NCI-H774 (cell line): ENCODE data around the gene INPP4B.
"Not testable (repeated sequence)": the region's sequence is repeated elsewhere in the genome, so short reads cannot be mapped to it uniquely, and the experiment has no call there.

Experiments used
- DNase-seq: peaks from one replicate; lab custom pipeline; 2025; lab: John Stamatoyannopoulos, UW

Gene INPP4B

DNA sequence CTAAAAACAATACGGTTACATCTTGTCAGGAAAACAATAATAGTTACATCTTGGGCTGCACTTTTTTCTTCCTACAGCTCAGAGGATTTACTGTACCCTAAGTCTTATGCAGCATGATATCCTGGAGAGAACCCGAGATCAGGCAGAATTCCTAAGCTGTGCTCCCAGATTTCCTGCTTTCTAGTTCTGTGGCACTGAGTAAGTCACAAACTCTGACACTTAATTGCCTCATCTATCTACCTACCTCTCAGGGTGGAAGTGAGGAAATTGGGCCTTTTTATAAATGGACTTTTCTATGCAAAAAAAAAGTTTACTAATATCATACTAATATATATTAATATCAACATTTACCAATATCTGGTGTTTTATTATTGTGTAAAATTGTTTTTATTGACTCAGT is 438.5 kb downstream of the INPP4B start:
- no peak for DNase-seq

DNA sequence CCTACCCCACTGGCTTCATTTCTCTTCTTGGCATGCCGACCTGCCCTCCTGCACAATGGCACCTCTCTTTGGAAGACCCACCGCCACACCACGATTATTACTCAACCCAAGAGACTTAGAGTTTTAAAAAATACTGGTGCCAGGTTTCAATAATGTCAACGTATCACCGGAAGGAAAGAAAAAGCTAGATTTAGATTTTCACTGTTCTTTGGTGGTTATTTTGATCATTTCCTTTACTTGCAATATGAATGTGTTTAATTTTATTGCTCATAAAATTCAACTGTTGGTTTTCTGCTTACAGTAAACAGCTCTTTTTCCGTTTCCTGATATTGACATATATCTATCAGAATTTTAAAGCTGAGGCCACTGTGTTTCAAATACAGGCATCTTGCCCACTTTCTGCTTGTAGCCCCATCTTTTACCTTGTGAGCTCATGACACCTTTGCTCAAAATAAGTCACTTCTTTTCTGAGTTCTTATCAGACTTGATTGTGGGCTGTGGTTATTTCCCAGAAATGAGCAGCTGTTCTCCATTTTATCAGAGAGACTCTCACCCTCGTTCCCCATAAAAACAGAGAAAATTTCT is 439.1 kb downstream of the INPP4B start:
- DNase-seq: no peak

DNA sequence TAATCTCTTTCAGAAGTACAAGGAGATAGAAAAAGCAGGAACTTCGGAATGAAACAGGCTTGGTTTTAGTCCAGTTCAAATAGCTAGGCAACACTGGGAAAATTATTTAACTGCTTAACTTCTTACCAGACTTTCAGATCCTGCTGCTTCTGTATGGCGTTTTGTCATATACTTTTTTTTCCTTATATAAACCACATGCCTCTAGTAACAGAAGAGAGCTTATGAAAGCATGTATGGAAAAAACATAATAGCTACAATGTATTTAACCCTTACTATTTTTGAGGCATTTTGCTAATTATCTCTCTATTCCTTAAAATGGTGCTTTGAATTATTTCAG is 439.6 kb downstream of the INPP4B start:
- no peak for DNase-seq

DNA sequence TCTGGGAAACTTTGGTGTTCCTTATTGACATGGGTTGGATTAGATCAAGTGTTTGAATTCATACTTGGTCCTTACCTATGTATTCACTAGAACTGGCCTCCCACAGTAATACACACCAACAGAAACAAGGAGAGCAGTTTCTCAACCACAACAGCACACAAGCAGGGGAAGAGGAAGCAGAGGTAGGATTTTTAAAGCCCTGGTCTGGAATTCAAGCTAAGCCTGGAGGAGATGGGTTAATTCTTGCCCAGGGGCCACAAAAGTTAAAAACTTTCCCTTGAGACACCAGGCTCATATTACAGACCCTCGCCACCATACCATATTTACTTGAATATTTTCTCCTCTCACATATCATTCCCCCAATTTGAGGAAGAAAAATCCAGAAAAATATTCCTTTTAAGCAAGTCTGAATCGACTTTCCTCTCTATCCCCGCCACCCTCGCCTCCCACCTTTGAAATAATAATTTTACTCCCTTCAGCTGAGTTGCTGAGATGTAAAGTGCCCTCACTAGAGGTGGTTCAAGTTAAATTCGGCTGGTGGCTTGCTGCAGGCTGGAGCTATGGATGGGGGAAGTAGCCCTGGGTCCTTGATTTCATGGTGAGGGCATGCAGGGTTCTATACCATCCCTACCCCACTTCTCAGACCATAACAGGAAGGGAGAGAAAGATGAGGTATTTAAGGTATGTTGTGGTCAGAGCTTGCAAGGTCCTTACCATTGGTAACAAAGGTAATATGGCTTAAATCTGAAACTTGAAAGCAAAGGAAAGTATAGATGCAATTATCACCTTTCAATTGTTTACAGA is 440.2 kb downstream of the INPP4B start:
- no peak for DNase-seq

DNA sequence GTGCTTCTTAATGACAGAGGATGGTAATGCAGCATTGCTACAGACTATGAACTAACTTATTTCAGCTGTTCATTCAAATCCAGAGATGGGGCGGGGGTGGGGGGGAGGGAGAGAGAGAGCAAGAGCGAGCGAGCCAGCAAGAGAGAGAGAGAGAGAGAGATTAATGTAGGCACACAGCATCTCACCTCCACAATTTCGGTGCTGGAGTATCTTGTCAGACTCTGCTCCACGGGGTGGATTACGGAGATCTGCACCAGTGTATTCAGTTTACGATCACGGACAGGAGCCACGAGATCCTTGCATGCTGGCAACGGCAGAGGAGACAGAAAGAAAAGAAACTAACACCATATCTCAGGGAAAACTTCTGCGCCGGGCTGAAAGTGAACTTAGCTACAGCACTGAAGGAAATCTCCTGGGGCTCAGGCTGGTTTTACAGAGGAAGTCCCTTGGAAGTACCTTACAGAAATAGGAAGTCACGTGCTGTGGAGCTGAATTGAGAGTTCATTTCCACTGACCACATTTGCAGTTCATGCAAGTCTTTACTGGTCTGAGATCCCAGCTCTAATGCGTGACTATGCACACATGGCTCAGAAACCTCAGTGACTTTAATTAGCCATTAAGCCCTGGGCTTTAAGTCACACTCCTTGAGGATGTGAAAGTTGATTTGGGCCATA is 440.9 kb downstream of the INPP4B start:
- no peak for DNase-seq

DNA sequence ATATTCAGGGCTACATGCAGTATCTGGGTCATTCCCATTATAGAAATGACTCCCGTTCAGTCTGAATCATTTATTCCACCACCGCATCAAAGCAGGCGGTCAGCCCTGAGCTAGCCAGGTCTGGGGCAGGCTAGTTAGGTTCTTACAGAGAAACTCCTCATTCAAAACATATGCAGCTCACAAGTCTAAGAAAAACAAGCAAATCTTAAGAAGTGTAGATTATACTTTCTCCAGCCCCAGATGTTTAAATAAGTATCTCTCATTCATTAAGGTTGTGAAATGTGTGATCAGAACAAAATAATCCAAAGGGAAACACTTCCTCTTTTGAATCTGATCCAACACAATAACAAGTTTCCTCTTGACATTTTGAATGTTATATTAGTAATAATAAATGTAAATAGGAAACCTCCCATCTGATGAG is 441.9 kb downstream of the INPP4B start:
- DNase-seq: no peak

DNA sequence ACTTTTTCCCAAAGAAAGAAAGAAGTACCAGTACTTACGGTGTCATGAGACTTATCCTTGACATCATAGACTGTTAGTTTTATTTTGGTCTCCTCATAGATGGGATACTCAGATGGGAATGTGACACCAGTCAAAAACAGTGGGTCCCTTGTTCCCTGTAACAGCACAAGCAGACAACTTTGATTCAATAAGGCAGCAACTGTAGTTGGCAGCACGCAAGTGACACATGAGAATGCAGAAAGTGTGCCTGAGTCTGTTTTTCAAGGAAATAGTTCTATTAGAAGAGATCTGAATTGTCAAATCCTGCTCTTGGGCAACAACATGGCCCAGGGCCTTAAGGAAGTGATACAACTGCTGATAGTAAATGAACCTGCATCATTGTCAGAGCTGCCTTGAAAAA is 443.2 kb downstream of the INPP4B start:
- no peak for DNase-seq

DNA sequence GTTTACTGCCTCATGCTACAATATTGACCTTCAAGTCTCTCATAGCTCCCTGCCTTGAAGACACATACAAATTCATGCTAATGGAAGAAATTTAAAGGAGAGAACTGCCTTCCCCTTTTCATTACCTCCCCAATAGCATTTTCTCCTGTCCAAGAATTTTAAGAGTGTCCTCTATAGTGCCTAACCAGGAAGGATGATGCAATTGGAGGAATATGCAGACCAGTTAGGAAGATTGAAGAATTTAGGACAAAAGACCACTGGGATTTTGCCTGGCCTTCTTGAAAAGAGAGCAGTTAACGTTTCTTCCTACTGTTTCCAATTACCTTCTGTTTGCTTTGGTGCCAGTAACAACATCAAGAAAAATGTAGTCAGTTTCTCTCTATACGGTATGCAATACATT is 443.9 kb downstream of the INPP4B start:
- DNase-seq: no peak

DNA sequence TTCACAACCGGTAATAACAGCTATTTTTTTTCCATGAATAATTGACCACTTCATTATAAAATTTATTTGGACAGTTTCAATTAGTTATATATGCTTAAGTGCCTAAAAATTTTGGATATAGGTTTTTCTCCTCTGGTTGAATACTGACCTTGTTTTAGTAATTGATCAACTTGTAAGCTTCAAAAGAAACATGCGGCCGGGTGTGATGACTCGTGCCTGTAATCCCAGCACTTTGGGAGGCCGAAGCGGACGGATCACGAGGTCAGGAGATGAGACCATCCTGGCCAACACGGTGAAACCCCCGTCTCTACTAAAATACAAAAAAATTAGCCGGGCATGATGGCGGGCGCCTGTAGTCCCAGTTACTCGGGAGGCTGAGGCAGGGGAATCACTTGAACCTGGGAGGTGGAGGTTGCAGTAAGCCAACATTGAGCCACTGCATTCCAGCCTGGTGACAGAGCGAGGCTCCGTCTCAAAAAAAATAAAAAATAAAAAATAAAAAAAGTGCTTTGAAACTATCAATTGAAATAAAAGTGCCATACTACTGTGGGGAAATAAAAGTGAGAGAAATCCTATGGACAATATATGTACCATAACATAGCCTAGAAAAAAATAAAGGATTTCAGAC is 448.6 kb downstream of the INPP4B start:
- DNase-seq: not testable (repeated sequence)

DNA sequence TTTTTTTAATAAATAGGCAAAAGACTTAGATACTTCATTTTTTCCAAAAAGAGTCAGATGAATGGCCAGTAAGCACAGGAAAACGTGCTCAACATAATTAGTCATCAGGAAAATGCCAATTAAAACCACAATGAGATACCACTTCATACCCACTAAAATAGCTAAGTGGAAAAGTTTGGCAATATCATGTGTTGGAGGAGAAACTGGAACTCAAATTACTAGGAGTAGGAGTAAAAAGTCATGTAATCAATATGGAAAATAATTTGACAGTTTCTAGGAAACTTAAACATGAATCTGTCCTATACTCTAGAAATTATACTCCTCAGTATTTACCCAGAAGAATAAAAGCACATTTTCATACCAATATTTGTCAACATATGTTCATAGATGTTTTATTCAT is 449.8 kb downstream of the INPP4B start:
- no peak for DNase-seq

DNA sequence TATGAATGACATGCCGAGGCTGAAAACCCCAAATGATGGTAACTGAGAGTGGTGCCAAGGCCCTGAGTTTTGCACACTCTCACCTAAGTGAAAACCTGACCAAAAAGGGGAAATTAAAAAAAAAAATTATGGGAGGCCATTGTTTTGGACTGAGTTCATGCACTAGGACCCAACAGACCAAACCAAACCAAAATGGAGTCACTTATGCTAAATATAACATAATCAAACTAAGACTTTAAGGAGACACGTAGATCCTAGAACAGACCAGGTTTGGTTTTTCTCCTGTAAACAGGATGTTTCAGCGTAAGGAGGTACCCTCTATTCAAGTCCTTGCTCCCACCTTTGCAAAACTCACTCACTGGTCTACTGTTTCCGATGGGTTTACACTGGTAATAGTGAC is 453.0 kb downstream of the INPP4B start:
- no peak for DNase-seq

DNA sequence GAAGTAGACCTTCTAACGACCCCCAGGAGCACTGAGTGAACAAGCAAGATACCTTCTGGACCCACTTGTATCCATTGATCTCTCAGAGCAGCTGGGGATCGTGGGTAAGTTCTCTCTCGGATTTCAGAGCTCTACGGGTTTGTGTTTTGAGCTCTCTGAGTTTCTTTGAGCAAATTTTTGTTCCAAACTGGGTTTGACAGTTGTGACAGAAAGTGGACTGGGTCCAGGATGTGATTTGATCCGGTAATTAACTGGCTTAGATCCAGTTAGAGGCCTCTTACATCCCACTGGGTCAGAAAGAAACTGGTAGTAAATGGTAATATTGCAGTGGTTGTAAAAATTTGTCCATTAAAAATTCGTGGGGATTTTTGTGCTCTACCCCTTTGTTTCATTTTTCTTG is 459.2 kb downstream of the INPP4B start:
- DNase-seq: no peak

DNA sequence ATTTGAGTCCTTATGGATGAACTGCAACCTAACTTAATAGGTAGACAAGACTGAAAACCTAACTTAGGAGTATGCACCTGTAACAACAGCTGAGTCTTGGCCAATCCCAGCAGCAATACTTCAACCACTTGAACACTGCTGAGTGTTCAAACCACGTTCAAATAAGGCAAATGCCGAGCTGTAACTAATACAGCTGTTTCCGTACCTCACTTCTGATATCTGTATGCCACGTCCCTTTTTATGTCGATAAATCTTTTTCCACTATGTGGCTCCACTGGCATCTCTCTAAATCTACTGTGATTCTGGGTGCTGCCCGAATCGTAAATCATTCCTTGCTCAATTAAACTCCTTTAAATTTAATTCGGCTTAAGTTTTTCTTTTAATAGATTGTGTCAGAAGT is 459.7 kb downstream of the INPP4B start:
- no peak for DNase-seq

DNA sequence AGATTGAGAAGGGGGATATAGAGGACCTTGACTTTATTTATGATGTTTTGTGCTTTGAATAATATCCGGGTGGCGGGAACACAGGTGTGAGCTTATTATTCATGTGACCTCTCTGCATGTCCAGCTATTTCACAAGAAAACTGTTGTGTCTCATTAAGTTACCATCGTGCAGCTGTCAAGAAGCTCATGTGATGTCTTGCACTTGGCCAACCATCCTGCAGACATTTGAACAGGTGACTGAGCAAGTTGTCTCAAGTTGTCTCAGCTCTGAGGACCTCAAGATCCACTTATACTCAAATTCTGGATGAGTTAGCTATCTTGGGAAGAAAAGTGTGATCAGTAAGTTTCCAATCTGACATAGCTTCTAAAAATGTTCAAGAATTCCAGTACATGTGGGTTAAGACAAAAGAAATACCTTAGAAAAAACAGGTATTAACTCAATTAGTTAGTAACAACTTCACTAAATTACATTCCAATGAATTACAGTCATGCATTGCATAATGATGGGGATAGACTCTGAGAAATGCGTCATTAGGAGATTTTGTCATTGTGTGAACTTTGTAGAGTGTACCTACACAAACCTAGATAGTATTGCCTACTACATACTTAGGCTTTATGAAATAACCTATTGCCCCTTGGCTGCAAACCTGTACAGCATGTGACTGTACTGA is 462.2 kb downstream of the INPP4B start:
- DNase-seq: no peak

DNA sequence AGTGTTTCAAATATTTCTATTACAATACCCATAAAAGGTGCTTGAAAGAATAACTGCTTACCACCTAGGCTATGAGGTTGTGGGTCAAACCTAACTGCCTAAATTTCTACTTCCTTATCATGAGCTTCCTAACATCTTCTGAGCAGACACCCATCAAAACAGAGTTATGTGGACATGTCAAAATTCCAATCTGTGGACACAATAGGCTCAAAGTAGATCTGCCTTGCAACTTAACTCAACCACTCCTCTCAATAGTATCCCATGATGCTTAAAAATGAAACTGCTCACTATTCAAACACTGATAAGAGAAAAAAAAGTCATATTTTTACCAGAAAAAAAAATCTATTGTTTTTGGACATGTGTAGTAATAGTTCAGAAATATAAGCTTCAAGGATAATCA is 462.7 kb downstream of the INPP4B start:
- DNase-seq: no peak

DNA sequence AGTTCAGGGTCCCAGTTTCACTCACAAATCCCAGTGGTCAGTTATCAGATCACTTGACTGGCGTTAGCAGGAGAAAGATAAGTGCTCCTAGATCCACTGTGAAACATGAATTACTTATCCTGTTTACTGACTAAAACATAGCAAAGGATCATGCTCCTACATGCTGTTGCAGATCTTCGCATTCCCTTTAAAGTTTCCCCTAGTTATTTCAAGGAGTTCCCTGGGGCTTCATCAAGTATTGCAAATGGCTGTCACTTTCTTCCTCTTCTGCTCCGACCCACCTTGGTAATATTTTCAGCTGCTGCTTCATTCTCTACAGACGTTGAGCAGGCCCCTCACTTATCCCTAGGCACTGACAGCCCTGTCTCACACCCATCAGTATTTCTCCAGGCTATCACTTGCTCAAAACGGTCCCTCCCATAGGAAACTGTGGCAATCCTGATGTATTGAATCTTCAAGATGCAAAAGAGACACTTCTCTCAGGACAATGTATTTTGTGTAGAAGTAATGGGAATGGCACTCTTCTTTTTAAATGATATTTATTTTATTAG is 466.0 kb downstream of the INPP4B start:
- no peak for DNase-seq

DNA sequence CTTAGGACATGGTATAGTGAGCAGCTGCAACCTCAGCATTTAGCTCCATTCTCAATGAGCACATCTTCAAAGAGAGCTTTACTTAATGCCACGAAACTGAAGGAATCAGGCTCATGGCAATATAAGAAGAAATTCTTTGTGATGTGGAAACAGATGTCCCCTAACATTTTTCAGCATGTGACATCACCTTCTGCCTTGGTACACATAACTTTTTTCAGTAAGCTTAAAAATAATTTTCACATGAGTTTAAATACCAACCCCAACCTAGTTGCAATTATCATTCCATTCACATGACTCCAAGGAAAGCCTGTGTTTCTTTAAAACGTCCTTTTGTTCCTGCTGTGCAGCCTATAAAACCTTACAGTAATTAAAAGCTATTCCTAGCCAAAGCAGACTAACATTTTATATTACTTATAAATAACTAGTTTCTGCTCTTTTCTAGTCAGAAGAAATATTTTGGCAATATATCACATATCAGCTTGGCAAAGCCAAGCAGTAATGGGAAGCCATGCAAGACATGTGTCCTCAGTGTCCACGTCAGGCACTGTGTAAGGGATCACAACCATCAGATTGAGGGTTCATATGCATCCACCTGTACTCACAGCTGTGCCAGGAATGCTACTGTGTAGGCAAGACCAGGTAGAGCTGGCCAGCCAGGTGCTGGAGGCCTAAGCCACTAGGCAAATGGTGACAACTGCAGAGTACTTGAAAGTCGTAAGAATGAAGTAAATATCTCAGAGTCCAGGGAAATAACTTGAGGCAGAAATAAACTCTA is 466.6 kb downstream of the INPP4B start:
- DNase-seq: no peak

DNA sequence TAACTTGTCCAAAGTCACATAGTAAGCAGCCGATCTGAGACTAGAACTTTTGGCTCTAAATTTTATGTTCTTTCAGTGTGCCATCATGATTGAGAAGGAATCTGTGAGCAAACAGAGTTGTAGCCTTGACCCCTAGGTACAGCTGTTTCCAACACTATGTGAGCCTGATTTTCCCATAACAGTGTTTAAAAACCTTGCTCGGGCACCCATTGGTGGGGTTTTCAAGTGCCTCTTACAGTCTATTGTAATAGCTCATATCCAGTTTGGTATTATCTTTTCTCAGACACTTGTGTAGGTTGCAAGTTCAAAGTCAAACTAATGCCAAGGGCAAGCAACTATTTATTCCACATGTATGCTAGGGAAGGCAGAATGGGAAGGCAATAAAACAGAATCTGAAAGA is 467.9 kb downstream of the INPP4B start:
- DNase-seq: no peak

DNA sequence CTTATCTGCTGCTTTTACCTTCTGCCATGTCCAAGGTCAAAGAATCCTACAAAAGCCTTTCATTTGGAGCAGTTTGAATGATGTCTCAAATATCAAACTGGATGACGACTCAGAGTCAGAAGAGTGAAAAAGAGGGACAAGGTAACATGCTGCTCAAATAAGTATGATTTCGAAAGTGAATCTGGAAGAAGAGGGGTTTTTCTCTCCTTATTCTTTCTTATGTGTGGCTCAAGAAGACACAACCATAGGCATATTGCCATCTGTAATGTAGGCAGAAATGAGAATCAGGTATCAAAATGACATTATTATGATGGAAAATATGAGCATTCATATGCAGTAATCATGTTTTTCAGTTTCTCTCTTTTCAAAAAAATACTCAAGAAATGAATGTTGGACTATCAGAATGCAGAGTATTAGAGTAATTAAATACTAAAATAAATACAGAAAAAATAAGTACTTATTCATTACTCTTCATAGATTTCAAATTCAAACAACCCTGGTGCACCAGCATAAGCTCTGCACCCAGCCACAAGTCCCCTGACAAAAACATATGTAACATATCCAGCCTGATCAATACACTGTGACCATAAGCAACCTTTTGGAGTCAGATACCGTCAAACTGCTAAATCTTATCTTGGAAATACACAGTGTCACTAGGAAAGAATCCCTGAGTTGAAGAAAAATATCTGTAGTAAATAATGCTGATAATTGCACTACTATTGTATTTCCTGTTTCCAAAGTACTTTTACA is 468.6 kb downstream of the INPP4B start:
- no peak for DNase-seq

DNA sequence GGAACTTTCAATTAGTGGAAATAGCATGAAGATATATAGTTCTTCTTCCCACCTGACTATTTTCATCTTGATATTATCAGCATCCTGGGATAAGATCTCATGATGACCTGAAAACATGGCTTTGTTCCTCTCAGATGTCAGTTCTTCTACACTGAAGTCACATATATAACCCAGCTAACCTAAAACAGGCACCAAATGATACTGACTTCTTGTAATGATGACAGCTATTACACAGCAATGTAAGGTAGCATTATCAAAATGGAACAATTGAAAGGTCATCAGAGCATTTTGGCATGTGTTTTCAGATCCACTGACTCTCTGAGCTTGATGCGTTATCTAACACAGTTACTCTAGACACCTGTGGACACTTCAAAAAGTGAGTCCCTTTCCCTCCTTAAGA is 469.9 kb downstream of the INPP4B start:
- no peak for DNase-seq

DNA sequence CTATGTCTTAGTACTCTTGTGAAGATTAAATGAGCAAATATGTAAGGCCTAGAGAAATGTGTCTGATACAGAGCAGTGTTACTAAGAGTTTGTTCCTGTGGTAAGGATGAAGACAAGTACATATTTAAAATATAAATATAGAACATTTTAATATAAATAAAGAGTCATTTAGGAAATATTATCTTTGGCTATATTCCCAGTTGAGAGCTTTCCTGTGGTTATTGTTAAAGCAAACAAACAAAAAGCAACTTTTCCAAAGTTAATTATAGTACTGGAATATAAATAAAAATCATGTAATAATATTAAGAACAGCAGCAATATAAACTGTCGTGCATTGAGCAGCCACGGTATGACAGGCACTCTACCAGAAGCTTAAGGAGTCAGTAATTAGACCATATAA is 472.5 kb downstream of the INPP4B start:
- DNase-seq: no peak
